Adrenal gland (tissue), 5 donors: ENCODE results near the gene NR5A2.

ENCODE experiments used
- POLR2A ChIP-seq, 2 donors: fragments of 450-650 bp; IDR thresholded peaks; one replicate each; pipeline ENCODE4 v1.6.1; 2017; ENCODE audit warnings: antibody characterized with exemption in 2 of 2, mild to moderate bottlenecking in 2 of 2, moderate library complexity in 1 of 2
- TF ChIP-seq, protein P1 (sequence below), 6 experiments: fragments of 450-650 bp in 4 of 6; fragments of 200-600 bp in 2 of 6; sonication (generic) in 1 of 6; IDR thresholded peaks; 1 replicate in 5 of 6; 2 replicates in 1 of 6; pipeline versions ENCODE4 v1.5.1 to v1.8.0; 2016 to 2021; ENCODE audit warnings: antibody characterized with exemption in 6 of 6, mild to moderate bottlenecking in 2 of 6, moderate library complexity in 1 of 6
- donor health status: DM: no; HTN: no; CAD: no.

DNA sequence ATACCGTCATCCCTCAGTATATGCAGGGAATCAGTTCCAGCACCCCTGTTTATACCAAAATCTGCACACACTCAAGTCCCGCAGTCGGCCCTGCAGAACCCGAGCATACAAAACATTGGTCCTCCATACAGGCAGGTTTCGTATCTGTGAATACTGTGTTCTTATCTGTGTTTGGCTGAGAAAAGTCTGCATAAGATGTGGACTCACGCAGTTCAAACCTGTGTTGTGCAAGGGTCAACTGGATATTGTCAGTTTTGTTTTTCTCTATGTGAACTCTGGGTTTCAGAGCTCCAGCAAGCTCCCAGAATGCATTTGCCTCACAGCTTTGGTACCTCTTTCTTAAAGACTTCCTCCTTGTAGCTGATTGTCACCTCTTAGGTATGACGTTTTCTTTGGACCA, 100.6 kb downstream of the NR5A2 start:
- TF ChIP-seq, protein P1, sequence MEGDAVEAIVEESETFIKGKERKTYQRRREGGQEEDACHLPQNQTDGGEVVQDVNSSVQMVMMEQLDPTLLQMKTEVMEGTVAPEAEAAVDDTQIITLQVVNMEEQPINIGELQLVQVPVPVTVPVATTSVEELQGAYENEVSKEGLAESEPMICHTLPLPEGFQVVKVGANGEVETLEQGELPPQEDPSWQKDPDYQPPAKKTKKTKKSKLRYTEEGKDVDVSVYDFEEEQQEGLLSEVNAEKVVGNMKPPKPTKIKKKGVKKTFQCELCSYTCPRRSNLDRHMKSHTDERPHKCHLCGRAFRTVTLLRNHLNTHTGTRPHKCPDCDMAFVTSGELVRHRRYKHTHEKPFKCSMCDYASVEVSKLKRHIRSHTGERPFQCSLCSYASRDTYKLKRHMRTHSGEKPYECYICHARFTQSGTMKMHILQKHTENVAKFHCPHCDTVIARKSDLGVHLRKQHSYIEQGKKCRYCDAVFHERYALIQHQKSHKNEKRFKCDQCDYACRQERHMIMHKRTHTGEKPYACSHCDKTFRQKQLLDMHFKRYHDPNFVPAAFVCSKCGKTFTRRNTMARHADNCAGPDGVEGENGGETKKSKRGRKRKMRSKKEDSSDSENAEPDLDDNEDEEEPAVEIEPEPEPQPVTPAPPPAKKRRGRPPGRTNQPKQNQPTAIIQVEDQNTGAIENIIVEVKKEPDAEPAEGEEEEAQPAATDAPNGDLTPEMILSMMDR (IDR thresholded peaks at IDR 0.05) = no peak
- no peak for TF ChIP-seq POLR2A (IDR thresholded peaks at IDR 0.05)
